GM19452 (cell line): ENCODE results near the gene C9orf57.
"Not testable (repeated sequence)": the region's sequence is repeated elsewhere in the genome, so short reads cannot be mapped to it uniquely, and the experiment has no call there.

ENCODE experiments used
- ATAC-seq: cut with Tn5 transposase; IDR thresholded peaks from one replicate; pipeline ENCODE4 v1.9.1; 2021; ENCODE audit not compliant: unreplicated experiment

Gene C9orf57

GRCh38 chr9:72060513-72060912 is at the start of gene C9orf57:
TSS of gene C9orf57 (minus strand) at chr9:72060613. CDS start at chr9:72059331, 1,282 bp downstream.
- no peak for ATAC-seq

- no peak for ATAC-seq
These were observed 42.1 kb upstream of the C9orf57 start for GRCh38 chr9:72102520-72102919.

GRCh38 chr9:72095520-72095919 is 35.1 kb upstream of the C9orf57 start:
- not testable (repeated sequence) for ATAC-seq

DNA sequence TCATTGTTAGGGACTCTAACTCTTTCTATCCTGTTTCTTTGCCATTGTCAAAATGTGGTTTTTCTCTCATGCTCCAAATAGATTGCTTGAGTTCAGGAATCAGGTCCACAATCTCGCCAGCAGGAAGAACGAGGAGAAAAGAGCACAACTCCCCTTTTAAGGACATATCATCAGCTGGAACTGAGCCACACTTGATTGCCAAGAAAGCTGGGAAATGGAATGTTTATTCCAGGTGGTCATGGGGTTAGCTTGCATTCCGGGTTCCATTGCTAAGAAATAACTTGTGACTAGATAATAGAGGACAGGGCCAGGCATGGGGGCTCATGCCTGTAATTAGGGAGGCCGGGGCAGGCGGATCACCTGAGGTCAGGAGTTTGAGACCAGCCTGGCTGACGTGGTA is 32.4 kb upstream of the C9orf57 start:
- no peak for ATAC-seq

DNA sequence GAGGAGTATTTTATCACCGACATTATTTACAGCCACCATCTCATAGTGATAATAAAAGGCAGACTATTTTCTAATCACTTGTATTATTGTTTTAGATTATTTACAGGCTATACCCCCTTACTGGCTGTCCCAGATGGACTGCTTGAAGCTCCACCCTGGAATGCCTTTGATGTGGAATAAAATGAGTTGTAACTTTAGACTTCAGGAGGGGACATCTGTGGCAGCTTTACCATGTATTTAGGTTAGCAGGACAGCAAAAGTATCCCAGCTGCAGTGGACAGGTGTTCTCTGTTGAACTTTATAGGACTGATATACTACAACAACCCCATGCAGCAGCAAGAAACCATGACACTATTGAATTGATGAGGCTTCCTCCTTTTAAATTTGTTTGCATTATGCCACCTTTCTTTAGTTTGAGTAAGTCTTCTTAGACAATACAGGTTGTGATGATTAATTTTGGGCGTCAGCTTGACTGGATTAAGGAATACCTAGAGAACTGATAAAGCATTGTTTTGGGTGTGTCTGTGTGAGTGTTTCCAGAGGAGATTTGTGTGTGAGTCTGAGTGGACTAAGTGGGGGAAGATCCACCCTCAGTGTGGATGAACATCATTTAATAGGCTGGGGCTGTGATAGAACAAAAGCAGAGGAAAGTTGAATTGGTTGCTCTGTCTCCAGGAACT is 29.2 kb upstream of the C9orf57 start:
- no peak for ATAC-seq

DNA sequence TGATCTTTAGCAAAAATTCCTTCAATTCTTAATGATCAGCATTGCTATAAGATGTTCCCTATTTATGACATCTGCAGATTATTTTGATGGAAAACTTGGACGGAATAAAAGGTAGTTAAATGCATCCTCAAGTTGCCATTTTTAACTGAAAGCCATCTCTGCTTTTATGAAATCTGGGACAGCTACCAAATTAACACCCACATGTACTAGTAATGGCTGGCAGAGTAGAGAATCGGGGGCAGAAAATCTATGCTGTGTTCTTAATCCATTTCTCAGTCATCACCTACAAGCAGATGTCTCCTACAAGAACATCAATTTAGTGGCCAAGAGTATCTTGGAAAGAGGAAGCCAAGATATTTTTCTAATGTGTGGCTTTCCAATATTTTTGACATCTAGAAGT is 22.1 kb upstream of the C9orf57 start:
- ATAC-seq: no peak

- ATAC-seq: not testable (repeated sequence)
These were observed 14.3 kb upstream of the C9orf57 start for GRCh38 chr9:72074666-72075065.

GRCh38 chr9:72065076-72065475 is 4.7 kb upstream of the C9orf57 start:
- no peak for ATAC-seq

GRCh38 chr9:72052122-72052521 is 8.3 kb downstream of the C9orf57 start:
- ATAC-seq: no peak

GRCh38 chr9:72048850-72049249 is 11.6 kb downstream of the C9orf57 start:
- no peak for ATAC-seq

DNA sequence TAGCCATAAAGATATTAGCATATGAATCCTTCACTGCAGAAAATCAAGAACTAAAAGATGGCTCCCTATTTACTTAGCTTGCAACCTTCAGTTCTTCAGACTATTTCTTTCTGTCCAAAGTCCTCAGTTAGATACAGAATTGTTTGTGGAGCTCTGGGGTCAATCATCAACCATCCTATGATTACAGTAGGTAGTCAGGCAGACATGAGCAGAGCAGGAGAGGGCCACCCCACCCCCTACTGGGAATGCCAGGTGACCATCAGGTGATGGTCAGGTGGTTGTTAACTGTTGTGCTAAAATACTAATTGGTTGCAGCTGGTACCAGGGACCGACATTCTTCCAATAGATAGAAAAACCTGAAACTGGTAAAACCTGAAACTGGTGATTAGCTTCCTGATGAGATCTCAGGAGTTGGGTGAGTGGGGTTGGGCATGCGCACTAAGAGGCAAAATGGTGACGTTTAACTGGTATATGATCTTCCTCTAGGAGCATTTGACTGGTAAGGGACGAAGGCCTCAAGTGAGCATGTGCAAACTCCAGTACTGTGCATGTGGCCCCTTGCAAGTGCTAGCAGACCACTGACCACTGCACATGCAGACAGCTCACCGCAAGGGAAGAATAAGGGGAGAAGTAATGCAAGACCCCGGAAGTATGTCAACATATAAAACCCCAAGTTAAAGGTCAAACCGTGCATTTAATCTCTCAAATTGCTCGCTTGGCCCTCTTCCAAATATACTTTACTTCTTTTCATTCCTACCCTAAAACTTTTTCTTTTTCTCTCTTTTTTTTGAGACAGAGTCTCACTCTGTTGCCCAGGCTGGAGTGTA is 13.6 kb downstream of the C9orf57 start:
- ATAC-seq: no peak

DNA sequence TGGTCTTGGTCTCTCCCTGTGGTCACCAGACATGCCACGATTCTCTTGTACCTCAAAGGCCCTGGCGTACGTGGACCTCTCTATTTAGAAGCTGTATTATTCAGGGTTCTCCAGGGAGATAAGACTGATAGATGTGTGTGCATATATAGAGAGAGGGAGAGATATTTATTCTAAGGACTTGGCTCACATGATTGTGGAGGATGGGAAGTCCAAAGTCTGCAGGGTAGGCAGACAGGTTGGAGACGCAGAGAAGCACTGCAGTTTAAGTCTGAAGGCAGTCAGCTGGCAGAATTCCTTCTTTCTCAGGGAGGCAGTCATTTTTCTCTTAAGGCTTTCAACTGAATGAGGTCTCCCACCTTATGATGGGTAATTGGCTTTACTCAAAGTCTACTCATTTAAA is 16.3 kb downstream of the C9orf57 start:
- ATAC-seq: no peak

GRCh38 chr9:72043576-72043975 is 16.8 kb downstream of the C9orf57 start:
- no peak for ATAC-seq

GRCh38 chr9:72042928-72043327 is 17.5 kb downstream of the C9orf57 start:
- no peak for ATAC-seq

DNA sequence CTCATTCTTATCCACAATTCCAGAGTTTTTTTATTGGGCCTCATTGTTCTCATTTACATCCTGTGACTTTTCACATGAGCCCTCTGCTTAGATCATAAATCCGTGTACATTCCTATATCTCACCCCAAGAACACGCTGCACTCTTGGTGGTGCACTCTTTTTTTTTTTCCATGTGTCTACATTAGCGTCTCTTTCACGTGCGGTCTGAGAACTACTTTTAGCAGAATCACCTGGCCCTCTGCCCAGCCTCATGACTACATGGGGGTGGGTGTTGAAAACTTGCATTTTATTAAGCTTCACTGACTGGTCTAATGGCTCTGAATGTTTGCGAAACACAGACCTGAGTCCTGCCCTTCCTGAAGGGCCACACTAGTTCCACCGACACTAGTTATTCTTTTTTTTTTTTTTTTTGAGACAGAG is 18.6 kb downstream of the C9orf57 start:
- ATAC-seq: no peak

DNA sequence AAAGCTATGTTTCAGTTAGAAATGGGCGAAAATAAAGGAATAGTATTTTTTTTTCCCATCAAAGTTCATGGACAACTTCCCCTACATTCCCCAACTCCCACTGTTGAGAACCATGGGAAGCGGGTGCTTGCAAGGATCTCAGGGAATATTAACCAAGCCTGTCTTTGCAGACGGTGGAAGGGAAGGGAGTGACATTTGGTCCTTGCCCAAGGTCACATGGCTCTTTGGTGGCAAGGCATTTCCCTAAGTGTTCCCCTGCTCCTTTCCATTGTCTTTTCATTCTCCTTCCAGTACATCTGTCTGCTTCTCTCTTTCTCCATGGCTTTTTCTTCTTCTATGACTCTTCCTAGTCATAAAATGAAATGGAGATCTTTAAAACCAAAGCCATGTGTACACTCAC is 19.0 kb downstream of the C9orf57 start:
- ATAC-seq: no peak

- peak; percentile 50 for ATAC-seq
These were observed 20.9 kb downstream of the C9orf57 start for GRCh38 chr9:72039532-72039931.

DNA sequence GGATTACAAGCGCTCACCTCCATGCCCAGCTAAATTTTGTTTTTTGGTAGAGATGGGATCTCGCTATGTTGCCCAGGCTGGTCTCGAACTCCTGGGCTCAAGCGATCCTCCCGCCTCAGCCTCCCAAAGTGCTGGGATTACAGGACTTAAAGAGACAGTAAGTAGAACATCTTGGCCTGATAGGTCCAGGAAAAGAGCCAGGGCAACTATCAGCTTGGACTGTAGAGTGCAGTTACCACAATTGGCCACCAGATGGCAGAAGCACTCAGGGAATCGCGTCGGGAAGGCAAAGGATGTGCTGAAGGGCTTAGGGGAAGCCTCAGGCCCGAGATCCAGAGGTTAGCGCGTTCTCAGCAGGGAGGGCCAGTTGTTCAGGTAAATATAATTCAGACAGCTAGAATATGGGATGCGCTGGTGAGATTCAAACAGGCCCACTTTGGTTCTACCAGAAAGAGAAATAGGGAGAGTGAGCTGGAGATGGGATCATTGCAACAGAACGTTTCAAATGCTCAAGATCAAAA is 21.5 kb downstream of the C9orf57 start:
- peak; percentile 62 for ATAC-seq

DNA sequence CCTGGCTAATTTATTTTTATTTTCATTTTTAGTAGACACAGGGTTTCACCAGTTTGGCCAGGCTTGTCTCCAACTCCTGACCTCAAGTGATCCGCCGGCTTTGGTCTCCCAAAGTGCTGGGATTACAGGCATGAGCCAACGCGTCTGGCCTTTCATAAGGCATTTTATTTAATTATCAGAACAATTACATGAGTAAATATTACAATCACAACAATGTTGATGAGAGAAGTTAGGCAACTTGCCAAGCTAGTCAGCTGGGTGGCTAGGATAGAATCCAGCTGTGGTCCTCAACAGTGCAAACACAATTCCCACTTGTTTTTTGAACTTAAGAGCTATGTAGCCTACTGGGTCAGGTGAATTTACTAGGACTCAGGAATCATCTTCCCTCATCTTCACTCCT is 22.0 kb downstream of the C9orf57 start:
- ATAC-seq: no peak

- no peak for ATAC-seq
These were observed 22.8 kb downstream of the C9orf57 start for GRCh38 chr9:72037571-72037970.

DNA sequence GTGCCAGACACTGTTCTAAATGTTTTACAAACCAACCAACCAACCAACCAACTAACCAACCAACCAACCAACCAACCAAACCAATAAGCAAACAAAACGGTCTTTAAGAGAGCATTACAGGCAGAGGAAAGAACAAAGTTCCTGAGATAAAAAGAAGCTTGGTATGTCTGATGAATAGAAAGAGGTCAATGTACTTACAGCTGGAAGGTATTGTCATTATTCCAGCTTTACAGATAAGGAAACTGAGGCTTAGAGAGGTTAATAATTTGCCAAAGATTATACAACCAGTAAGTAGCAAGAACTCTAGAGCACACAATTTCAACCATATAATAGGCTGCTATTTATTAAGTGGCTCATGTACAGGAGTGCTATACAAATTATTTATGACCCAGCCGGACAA is 29.6 kb downstream of the C9orf57 start:
- no peak for ATAC-seq

DNA sequence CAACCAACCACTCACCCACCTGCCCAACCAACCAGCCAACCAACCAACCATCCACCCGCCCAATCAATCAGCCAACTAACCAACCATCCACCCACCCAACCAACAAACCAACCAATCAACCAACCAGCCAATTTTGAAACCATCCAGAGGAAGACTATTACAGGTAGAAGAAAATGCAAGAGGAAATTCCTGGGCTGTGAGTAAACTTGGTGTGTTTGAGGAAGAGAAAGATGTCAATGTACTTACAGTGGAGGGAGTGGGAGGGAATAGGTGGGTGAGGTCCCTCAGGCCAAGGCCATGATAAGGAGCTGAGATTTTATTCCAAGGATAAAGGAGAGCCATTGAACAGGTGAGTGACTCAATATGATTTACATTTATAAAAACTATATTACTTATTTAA is 30.4 kb downstream of the C9orf57 start:
- ATAC-seq: no peak
